ENCODE data around the gene SHC2. TPM values are rescaled to one million over a fixed set of nuclear protein-coding genes. Genes with fewer than 3 reads are reported as not detected.
"Not testable (repeated sequence)": the region's sequence is repeated elsewhere in the genome, so short reads cannot be mapped to it uniquely, and the experiment has no call there.

Gene SHC2
- total RNA-seq, 1 experiment from 2014 or later: 7.0 TPM

DNA sequence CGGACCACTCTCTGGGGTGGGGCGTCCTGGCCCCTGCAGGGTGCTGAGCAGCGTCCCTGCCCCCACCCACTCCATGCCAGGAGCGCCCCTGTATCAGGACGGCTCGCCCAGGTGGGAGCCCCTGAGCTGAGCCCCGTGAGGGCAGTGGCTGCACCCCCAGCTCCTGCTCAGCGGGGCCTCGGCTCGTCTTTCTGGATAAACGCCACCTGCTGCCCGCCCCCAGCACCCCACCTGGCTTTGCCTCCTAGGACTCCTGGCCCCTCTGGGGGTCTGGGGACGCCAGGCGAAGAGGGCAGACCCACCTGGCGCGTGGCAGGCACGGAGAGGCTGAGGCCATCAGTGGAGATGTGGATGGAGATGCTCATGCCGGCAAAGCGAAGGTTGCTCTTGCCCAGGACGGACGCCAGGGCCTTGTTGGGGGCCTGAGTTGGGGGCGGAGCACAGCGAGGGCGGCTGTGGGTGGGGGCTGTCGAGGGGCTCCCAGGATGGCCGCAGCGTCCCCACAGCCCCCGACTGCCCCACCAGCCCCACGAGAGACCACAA, 22.3 kb downstream of the SHC2 start:
- no peak for DNase-seq (ENCODE audit: low read depth, low spot score)
- in situ Hi-C loops (cut with HindIII; ENCODE audit: low pct_unique_long_range_greater_than_20kb, low sequenced_read_pairs): no loop called here

- no peak for DNase-seq (ENCODE audit: low read depth, low spot score)
- in situ Hi-C loops (cut with HindIII; ENCODE audit: low pct_unique_long_range_greater_than_20kb, low sequenced_read_pairs): no loop called here
Measured at GRCh38 chr19:437041-437440, 23.8 kb downstream of the SHC2 start.

- no peak for DNase-seq (ENCODE audit: low read depth, low spot score)
- in situ Hi-C loops (cut with HindIII; ENCODE audit: low pct_unique_long_range_greater_than_20kb, low sequenced_read_pairs): no loop called here
Measured at GRCh38 chr19:436413-436950, 24.4 kb downstream of the SHC2 start.

DNA sequence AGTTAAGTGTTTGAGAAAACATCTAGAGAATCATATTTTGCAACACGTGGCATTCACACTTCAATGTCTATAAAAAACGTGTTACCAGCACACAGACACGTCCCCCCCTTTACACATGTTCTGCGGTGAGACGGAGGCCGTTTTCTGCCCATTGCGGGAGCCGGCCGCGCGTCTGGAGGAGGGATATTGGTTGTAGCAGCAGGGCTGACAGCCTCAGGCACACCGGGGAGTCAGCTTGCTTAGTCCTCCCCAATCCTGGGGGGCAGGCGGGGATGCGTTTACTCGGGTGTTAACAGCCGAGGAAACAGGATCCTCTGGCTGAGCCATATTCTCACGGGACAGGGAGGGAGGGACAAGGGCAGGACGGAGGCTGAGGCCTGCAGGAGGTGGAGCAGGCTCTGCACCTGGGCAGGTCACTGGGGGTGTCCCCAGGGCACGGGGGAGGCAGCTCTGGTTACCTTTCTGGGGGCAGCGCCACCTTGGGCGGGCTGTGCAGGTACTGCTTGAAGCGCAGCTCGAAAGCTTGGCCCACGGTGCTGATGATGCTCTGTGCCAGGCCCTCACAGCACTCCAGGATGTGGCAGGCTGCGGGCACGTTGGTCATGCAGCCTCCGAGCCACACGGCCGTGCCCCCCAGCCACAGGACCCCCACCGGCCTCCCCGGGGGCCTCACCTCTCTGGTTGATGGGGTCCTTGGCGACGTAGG, 25.0 kb downstream of the SHC2 start:
- in situ Hi-C loops (cut with HindIII; ENCODE audit: low pct_unique_long_range_greater_than_20kb, low sequenced_read_pairs): no loop called here
- DNase-seq (ENCODE audit: low read depth, low spot score): no peak

DNA sequence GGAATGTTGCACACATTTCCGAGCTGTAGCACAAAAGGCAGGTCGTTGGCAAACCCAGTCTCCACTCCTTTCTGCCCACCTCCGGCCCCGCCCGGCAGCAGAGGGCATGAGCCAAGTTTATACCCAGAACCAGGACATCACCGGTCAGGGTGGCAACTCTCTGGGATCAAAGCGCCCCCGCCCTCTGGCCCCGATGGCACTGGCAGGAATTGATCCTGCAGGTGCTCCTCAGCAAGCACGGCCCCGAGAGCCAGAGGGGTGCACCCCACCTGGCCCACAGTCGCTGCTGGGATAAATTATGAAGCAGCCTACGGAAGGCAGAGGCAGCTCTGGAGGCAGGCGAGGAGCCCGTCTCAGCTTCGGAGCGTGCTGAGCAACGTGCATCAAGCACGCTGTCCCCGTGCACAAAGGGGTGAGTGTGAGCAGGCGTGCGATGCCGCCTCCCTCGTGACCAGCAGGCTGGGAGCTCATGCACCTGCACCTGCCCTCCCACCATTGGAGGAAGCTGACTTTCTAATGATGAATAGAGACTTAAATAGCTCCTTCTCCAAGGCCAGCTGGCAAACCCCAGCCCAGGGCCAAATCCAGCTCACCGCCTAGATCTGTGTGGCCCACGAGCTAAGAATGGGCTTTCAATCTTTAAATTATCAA, 25.7 kb downstream of the SHC2 start:
- DNase-seq (ENCODE audit: low read depth, low spot score): no peak
- in situ Hi-C loops (cut with HindIII; ENCODE audit: low pct_unique_long_range_greater_than_20kb, low sequenced_read_pairs): no loop called here

DNA sequence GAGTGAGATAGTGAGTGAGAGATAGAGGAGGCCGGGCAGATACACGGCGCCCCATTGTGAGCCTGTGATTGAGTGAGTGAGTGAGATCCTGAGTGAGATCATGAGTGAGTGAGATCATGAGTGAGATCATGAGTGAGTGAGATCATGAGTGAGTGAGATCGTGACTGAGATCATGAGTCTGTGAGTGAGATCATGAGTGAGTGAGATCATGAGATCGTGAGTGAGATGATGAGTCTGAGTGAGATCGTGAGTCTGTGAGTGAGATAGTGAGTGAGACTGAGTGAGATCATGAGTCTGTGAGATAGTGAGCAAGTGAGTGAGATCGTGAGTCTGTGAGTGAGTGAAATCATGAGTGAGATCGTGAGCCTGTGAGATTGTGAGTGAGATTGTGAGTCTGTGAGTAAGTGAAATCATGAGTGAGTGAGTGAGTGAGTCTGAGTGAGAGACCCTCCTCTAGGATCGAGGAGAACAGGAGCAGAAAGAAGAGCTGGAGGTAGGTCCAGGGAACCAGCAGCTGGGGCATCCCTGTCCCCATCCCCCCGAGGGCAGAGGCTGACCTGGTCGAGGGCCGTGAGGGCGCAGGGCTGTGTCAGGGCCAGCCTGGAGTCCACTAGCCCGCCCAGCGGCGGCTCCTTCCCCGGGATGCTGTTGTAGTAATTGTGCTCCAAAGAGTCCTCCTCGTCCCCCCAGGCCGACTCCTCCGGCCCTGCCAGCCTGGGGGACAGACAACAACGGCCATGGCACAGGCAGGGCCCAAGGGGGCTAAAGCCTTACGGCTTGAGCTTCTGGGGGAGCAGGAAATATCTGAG, 26.5 kb downstream of the SHC2 start:
- in situ Hi-C loops (cut with HindIII; ENCODE audit: low pct_unique_long_range_greater_than_20kb, low sequenced_read_pairs): no loop called here

GRCh38 chr19:430701-431100, 30.1 kb downstream of the SHC2 start:
- DNase-seq (ENCODE audit: low read depth, low spot score): no peak
- in situ Hi-C loops (cut with HindIII; ENCODE audit: low pct_unique_long_range_greater_than_20kb, low sequenced_read_pairs): no loop called here

More for the DNA sequence above, 26.5 kb downstream of the SHC2 start:
- DNase-seq (ENCODE audit: low read depth, low spot score): no peak

- in situ Hi-C loops (cut with HindIII; ENCODE audit: low pct_unique_long_range_greater_than_20kb, low sequenced_read_pairs): no loop called here
- DNase-seq (ENCODE audit: low read depth, low spot score): no peak
Measured at GRCh38 chr19:428149-428548, 32.7 kb downstream of the SHC2 start.

- DNase-seq (ENCODE audit: low read depth, low spot score); in situ Hi-C loops (cut with HindIII; ENCODE audit: low pct_unique_long_range_greater_than_20kb, low sequenced_read_pairs): not testable (repeated sequence)
Measured at GRCh38 chr19:427675-428074, 33.2 kb downstream of the SHC2 start.

DNA sequence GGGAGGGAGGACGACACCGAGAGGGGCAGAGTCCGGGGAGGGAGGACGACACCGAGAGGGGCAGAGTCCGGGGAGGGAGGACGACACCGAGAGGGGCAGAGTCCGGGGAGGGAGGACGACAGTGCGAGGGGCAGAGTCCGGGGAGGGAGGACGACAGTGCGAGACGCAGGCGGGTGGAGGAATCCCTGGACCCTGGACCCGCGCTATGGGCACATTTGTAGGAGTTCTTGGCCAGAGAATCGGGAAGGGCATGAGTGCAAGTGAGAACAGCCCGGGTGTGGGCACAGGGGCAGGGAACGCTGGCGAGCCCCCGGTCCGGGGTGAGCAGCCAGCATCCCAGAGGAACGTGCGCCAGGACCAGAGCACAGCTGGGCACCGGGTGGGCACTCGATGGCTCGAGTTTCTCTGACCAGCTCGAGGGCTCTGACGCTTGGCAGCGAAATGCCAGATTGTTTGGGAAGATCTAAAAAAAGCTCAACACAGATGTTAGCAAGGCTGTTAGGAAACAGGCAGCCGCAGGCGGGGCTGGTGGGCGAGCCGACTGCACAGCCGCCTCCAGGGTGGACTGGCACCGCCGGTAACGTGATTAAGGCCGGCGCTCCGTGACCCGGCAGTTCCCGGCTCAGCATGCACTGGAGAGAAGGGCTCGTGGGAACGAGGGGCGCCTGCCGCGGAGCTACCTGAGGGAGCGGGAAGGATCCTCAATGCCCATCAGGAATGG, 33.9 kb downstream of the SHC2 start:
- in situ Hi-C loops (cut with HindIII; ENCODE audit: low pct_unique_long_range_greater_than_20kb, low sequenced_read_pairs): no loop called here
- no peak for DNase-seq (ENCODE audit: low read depth, low spot score)

- in situ Hi-C loops (cut with HindIII; ENCODE audit: low pct_unique_long_range_greater_than_20kb, low sequenced_read_pairs): no loop called here
Measured at GRCh38 chr19:425056-425455, 35.8 kb downstream of the SHC2 start.

DNA sequence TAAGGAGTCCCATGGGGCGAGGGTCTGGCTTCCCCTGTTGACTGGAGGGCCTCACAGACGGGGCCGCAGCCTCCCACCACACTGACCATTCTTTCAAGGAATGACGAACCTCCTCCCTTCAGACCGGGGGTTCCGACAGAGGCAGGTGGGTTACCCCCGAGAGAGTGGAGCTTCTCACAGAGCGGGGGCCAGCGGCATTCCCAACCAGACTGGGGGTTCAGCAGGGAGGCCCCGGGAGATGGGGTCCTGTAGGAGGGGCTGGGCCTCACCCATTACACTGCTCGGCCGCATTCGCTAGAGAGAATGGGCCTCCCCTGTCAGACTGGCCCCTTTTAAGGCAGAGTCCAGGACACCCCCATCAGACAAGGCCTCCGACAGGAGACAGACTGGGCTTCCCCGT, 36.3 kb downstream of the SHC2 start:
- in situ Hi-C loops (cut with HindIII; ENCODE audit: low pct_unique_long_range_greater_than_20kb, low sequenced_read_pairs): no loop called here
- no peak for DNase-seq (ENCODE audit: low read depth, low spot score)

More at GRCh38 chr19:425056-425455, 35.8 kb downstream of the SHC2 start:
- DNase-seq (ENCODE audit: low read depth, low spot score): no peak

- DNase-seq (ENCODE audit: low read depth, low spot score): no peak
- in situ Hi-C loops (cut with HindIII; ENCODE audit: low pct_unique_long_range_greater_than_20kb, low sequenced_read_pairs): no loop called here
Measured at GRCh38 chr19:423691-424466, 37.0 kb downstream of the SHC2 start.

DNA sequence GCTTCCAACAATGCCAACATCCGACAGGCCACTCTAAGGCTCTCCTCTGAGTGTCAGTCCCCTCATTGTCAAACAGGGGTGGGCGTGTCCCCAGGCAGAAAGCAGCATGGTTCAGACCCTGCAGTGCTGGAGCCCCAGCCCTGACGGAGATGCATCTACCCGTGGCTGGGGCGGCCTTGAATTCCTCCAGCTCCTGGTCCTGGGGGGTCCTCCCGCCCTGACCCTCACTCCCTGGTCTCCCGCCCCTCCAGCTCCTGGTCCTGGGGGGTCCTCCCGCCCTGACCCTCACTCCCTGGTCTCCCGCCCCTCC, 38.0 kb downstream of the SHC2 start:
- DNase-seq (ENCODE audit: low read depth, low spot score); in situ Hi-C loops (cut with HindIII; ENCODE audit: low pct_unique_long_range_greater_than_20kb, low sequenced_read_pairs): not testable (repeated sequence)

DNA sequence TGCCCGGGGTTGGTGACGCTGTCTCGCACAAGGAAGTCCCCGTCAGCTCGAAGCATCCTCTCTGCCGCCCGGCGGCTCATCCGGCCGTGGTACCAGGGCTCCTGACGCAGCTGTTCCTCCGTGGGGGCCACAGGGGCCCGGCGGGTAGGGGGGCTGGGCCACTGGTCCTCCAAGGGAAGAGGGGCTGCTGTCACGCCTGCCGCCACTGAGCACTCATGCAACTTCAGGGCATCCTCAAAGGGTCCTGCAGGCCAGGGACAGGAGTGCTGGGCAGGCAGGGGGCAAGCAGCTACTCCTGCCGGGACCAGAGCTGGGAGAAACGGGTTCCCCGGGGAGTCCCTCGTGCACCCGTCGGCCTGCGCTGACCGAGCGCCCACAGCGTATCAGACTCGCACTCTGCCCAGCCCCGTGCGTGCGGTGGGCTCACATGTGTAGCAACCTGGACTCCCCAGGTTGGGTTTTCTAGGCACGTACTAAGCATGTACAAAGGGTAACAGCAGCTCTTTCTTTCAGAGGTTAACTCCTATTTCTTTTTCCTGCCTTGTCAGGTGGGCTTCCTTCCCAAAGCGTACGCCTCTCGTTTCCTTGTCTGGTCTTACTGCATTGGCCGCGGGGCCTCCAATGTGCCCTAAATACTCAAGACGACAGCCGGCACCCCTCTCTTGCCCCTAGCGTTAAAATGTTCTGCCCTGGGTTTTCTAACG, 38.5 kb downstream of the SHC2 start:
- DNase-seq (ENCODE audit: low read depth, low spot score): no peak
- in situ Hi-C loops (cut with HindIII; ENCODE audit: low pct_unique_long_range_greater_than_20kb, low sequenced_read_pairs): no loop called here

GRCh38 chr19:419721-420515, 40.9 kb downstream of the SHC2 start:
- DNase-seq (ENCODE audit: low read depth, low spot score): no peak
- in situ Hi-C loops (cut with HindIII; ENCODE audit: low pct_unique_long_range_greater_than_20kb, low sequenced_read_pairs): no loop called here

All from SK-MEL-5 (cell line).